Keratinocyte (primary cell): ENCODE results near the gene ZNF670. TPM values are rescaled to one million over a fixed set of nuclear protein-coding genes. Genes with fewer than 3 reads are reported as not detected.

Source experiments
- DNase-seq: peaks from one replicate; pipeline ENCODE4 v3.0.0-alpha.2; 2011; ENCODE audit warnings: low read depth, missing footprints, low spot score
- FAIRE-seq: peaks from 2 replicates; lab custom pipeline; 2011; peaks lifted over from hg19 to GRCh38; lab: Jason Lieb, UNC
- H2AFZ ChIP-seq: 2 replicates; pipeline ENCODE4 v1.6.0; 2012; ENCODE audit warnings: low read length, control low read depth, inconsistent platforms; ENCODE audit not compliant: control insufficient read depth
- H3K27ac ChIP-seq: 2 replicates; pipeline ENCODE4 v1.5.1; 2011; ENCODE audit warnings: low read length; ENCODE audit not compliant: control insufficient read depth, insufficient read depth
- H3K27me3 ChIP-seq: 3 replicates; pipeline ENCODE4 v1.6.0; 2011; ENCODE audit warnings: low read length; ENCODE audit not compliant: control insufficient read depth, insufficient read depth; ENCODE audit errors: extremely low read depth
- H3K36me3 ChIP-seq, 2 experiments: 2 replicates in 1 of 2; 3 replicates in 1 of 2; pipeline ENCODE4 v1.5.1; 2011; ENCODE audit warnings: low read length in 2 of 2, mild to moderate bottlenecking in 1 of 2; ENCODE audit not compliant: control insufficient read depth in 2 of 2, insufficient read depth in 2 of 2; ENCODE audit errors: extremely low read depth in 1 of 2
- H3K4me1 ChIP-seq: 3 replicates; pipeline ENCODE4 v1.5.1; 2011; ENCODE audit warnings: low read length; ENCODE audit not compliant: control insufficient read depth, insufficient read depth; ENCODE audit errors: extremely low read depth
- H3K4me2 ChIP-seq: 3 replicates; pipeline ENCODE4 v1.6.0; 2011; ENCODE audit warnings: low read depth, low read length; ENCODE audit not compliant: control insufficient read depth, insufficient read depth; ENCODE audit errors: extremely low read depth
- H3K4me3 ChIP-seq, 3 experiments: fragments of 200-600 bp in 1 of 3; sonication (generic) in 1 of 3; 2 replicates in 2 of 3; 3 replicates in 1 of 3; pipeline ENCODE4 v1.5.1; 2011 to 2016; ENCODE audit warnings: low read length in 3 of 3, mild to moderate bottlenecking in 3 of 3, control low read depth in 2 of 3, inconsistent platforms in 1 of 3, low read depth in 1 of 3, mixed read lengths in 1 of 3, mixed run types in 1 of 3, moderate library complexity in 1 of 3; ENCODE audit not compliant: control insufficient read depth in 2 of 3, insufficient read depth in 2 of 3; ENCODE audit errors: extremely low read depth in 1 of 3
- H3K79me2 ChIP-seq: 2 replicates; pipeline ENCODE4 v1.6.0; 2012; ENCODE audit warnings: low read length; ENCODE audit not compliant: control insufficient read depth, insufficient read depth
- H3K9ac ChIP-seq: 3 replicates; pipeline ENCODE4 v1.6.0; 2011; ENCODE audit warnings: low read length; ENCODE audit not compliant: control insufficient read depth, insufficient read depth; ENCODE audit errors: extremely low read depth
- H3K9me1 ChIP-seq: 3 replicates; pipeline ENCODE4 v1.6.0; 2011; ENCODE audit warnings: low read length; ENCODE audit not compliant: control insufficient read depth, insufficient read depth; ENCODE audit errors: extremely low read depth
- H3K9me3 ChIP-seq: 2 replicates; pipeline ENCODE4 v1.5.1; 2012; ENCODE audit warnings: low read depth, low read length; ENCODE audit not compliant: control insufficient read depth
- H4K20me1 ChIP-seq: 3 replicates; pipeline ENCODE4 v1.6.0; 2011; ENCODE audit warnings: low read length; ENCODE audit not compliant: control insufficient read depth, insufficient read depth; ENCODE audit errors: extremely low read depth
- EZH2 ChIP-seq: IDR thresholded peaks from one replicate; pipeline ENCODE4 v1.6.1; 2012; ENCODE audit warnings: inconsistent platforms, mild to moderate bottlenecking, low read length, moderate library complexity
- dilution Hi-C: fragments of 300-500 bp; cut with MboI; formaldehyde crosslinking; loops from one replicate; pipeline ENCODE4 v1.7.0; 2020; ENCODE audit warnings: low sequenced_read_pairs; ENCODE audit not compliant: extremely low pct_ligation_motif_present
- polyA plus RNA-seq, 5 experiments: library from polyadenylated mRNA; depleted of rRNA in 3 of 5; stranded (reverse) in 3 of 5; stranded (forward) in 1 of 5; unstranded in 1 of 5; fragments of >200 nt; gene quantifications; 1 replicate in 1 of 5; 2 replicates in 3 of 5; 3 replicates in 1 of 5; pipeline versions ENCODE4 v1.2.1 to v1.2.3, GENCODE V29; 2011 to 2012; ENCODE audit warnings: missing spikeins in 2 of 5, low read depth in 1 of 5, low replicate concordance in 1 of 5
- TF ChIP-seq, protein P1 (sequence below), 3 experiments: IDR thresholded peaks in 1 of 3; conservative IDR thresholded peaks in 1 of 3; optimal IDR thresholded peaks in 1 of 3; 2 replicates in 2 of 3; 3 replicates in 1 of 3; pipeline versions ENCODE3 to v1.5.1; 2011; ENCODE audit warnings: low read length in 3 of 3, mild to moderate bottlenecking in 3 of 3, moderate library complexity in 2 of 3, control low read depth in 1 of 3, inconsistent platforms in 1 of 3; ENCODE audit not compliant: insufficient read depth in 2 of 3; ENCODE audit errors: extremely low read depth in 1 of 3

The ZNF670 gene
- polyA plus RNA-seq, 1 donor (not counting 4 experiments of a cell fraction or from before 2014, with no cell fraction given), result 3.6 TPM

DNA sequence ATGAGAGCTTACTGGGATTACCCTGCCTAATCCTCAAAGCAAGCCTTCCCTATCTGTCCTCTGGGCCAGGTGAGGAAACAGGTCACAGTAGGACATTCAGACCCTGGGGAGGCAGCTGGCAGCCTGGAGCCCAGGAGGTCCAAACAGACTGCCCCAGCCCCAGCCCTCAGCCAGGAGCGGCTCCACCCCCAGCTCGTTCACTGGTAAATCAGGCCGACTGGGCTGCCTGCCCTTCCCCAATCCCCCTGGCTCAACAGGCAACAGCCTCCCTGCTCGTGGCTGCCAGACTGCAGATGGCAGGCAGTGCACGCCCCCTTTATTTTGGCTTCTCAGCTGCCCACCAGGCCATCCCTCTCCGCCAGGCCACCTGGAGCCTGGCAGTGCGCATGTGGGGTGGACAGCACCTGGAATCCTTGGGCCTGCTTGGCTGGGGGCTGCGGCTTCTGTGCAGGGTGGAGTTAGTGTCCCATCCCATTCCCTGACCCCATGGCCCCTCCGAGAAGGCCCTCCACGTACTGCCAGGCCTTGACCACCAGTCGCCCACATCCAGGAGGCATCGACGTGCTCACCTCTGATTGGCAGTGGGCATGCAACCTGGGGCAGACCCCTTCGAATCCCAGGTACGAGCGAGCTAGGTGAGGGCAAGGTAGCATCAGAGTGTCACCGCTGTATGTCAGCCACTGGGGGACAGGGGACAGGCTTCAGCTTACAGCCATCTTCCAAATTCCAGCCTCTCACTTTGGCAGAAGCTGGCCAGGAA lies 11.2 kb upstream of the ZNF670 start:
- no peaks in the 10 kb centered on the region for H3K4me1 ChIP-seq
- H3K4me3 ChIP-seq, result no peak overlapping the region
- H3K9me1 ChIP-seq, result no peaks in the 10 kb centered on the region
- H2AFZ ChIP-seq, result no peak overlapping the region
- H3K4me2 ChIP-seq, result no peak overlapping the region
- no peaks in the 10 kb centered on the region for H3K9me3 ChIP-seq
- FAIRE-seq (no peak), DNase-seq (no peak)
- no peaks in the 10 kb centered on the region for H4K20me1 ChIP-seq
- no peaks in the 10 kb centered on the region for H3K79me2 ChIP-seq
- dilution Hi-C loops, result no loop called here
- TF ChIP-seq, protein P1, sequence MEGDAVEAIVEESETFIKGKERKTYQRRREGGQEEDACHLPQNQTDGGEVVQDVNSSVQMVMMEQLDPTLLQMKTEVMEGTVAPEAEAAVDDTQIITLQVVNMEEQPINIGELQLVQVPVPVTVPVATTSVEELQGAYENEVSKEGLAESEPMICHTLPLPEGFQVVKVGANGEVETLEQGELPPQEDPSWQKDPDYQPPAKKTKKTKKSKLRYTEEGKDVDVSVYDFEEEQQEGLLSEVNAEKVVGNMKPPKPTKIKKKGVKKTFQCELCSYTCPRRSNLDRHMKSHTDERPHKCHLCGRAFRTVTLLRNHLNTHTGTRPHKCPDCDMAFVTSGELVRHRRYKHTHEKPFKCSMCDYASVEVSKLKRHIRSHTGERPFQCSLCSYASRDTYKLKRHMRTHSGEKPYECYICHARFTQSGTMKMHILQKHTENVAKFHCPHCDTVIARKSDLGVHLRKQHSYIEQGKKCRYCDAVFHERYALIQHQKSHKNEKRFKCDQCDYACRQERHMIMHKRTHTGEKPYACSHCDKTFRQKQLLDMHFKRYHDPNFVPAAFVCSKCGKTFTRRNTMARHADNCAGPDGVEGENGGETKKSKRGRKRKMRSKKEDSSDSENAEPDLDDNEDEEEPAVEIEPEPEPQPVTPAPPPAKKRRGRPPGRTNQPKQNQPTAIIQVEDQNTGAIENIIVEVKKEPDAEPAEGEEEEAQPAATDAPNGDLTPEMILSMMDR (optimal IDR thresholded peaks at IDR 0.05 in 1 of 3, IDR thresholded peaks at IDR 0.05 in 1 of 3, conservative IDR thresholded peaks at IDR 0.05 in 1 of 3; ENCODE audit: extremely low read depth in 1 of 3, insufficient read depth in 2 of 3, low read length in 3 of 3), result no peak
- TF ChIP-seq EZH2, result no peak
- H3K27ac ChIP-seq, result no peak overlapping the region
- no peak overlapping the region for H3K9ac ChIP-seq
- H3K36me3 ChIP-seq, result no peaks in the 10 kb centered on the region
- no peaks in the 10 kb centered on the region for H3K27me3 ChIP-seq

GRCh38 chr1:247088967-247089366 lies 10.4 kb upstream of the ZNF670 start:
- no peak overlapping the region for H3K9ac ChIP-seq
- no peak overlapping the region for H2AFZ ChIP-seq
- H4K20me1 ChIP-seq, result no peaks in the 10 kb centered on the region
- DNase-seq (no peak), FAIRE-seq (no peak)
- no peaks in the 10 kb centered on the region for H3K4me1 ChIP-seq
- no peak overlapping the region for H3K4me2 ChIP-seq
- H3K9me1 ChIP-seq, result no peaks in the 10 kb centered on the region
- TF ChIP-seq, protein P1 (optimal IDR thresholded peaks at IDR 0.05 in 1 of 3, IDR thresholded peaks at IDR 0.05 in 1 of 3, conservative IDR thresholded peaks at IDR 0.05 in 1 of 3; ENCODE audit: extremely low read depth in 1 of 3, insufficient read depth in 2 of 3, low read length in 3 of 3), result no peak
- no peak for TF ChIP-seq EZH2
- dilution Hi-C loops, result no loop called here
- H3K27ac ChIP-seq, result no peak overlapping the region
- H3K9me3 ChIP-seq, result no peaks in the 10 kb centered on the region
- H3K4me3 ChIP-seq, result no peak overlapping the region
- no peaks in the 10 kb centered on the region for H3K36me3 ChIP-seq
- no peaks in the 10 kb centered on the region for H3K27me3 ChIP-seq
- no peaks in the 10 kb centered on the region for H3K79me2 ChIP-seq
